Activated naive CD8-positive, alpha-beta T cell treated with anti-CD3 and anti-CD28 coated beads for 36 hours (primary cell): Measurements from ENCODE around the gene FZR1. TPM values are rescaled to one million over a fixed set of nuclear protein-coding genes. Genes with fewer than 3 reads are reported as not detected.
A peak's percentile ranks its signal among the peaks of the same experiment; 100 is the strongest.
"Not testable (repeated sequence)": the region's sequence is repeated elsewhere in the genome, so short reads cannot be mapped to it uniquely, and the experiment has no call there.

Experiments
- DNase-seq: peaks from one replicate; pipeline ENCODE4 v3.0.0; 2021
- H3K27ac Mint-ChIP-seq: one replicate; pipeline ENCODE4 v1.8.0; 2022; ENCODE audit warnings: mild to moderate bottlenecking, moderate library complexity, mixed read lengths
- H3K27me3 Mint-ChIP-seq: one replicate; pipeline ENCODE4 v1.8.0; 2022; ENCODE audit warnings: mild to moderate bottlenecking, mixed read lengths
- H3K36me3 Mint-ChIP-seq: one replicate; pipeline ENCODE4 v1.8.0; 2021; ENCODE audit warnings: mild to moderate bottlenecking, mixed read lengths
- H3K4me1 Mint-ChIP-seq: one replicate; pipeline ENCODE4 v1.8.0; 2021; ENCODE audit warnings: mixed read lengths
- H3K4me3 Mint-ChIP-seq: one replicate; pipeline ENCODE4 v1.8.0; 2022; ENCODE audit warnings: mild to moderate bottlenecking, moderate library complexity, mixed read lengths
- H3K9me3 Mint-ChIP-seq: one replicate; pipeline ENCODE4 v1.8.0; 2022; ENCODE audit warnings: mixed read lengths
- total RNA-seq, 2 experiments: library from RNA; stranded (reverse); gene quantifications; one replicate each; pipeline ENCODE4 v1.2.3, GENCODE V29; 2021

The FZR1 gene
- total RNA-seq, 2 experiments from 2014 or later, result 32.6 to 39.6 TPM

DNA sequence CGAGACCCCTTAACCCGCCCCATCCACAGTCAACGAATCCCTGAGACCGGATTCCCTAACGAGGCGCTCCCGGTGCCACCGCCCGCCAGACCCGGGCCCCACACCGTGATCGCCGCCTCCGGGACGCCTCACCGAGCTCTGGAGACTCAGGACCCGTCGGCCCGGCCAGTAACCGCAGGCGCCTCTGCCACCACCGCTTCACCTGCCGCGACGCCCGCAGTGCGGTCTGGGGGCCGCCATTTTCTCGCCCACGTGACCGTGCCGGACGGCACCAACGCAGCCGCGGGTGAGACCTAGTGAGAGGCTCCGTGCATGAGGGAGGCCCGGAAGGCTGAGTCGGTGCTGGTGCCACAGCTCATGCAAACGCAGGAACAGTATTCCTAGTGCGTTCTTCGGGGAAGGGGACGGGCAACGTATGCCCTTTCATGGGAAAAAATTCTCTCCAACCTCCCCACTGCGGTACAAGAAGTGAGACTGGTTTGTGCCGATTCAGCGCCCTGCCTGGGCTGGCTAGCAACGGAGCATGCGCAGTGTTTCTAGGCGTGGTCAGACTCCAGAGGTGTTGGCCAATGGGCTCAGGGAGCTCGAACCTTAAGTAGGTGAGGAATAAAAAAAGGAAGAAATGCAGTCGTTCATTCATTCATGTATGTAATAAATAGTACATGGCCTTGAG lies 5.5 kb upstream of the FZR1 start, which contains the start of gene DOHH:
Gene DOHH, minus strand, starts transcription at position 246 of the 673 bp plus-strand sequence. CDS start 3,860 bp downstream, outside the sequence.
- H3K36me3 Mint-ChIP-seq, result peaks cover 18% of the 10 kb centered on the region
- H3K4me3 Mint-ChIP-seq, result peak within 1 kb of the TSS; percentile 84
- H3K9me3 Mint-ChIP-seq, result no peaks in the 10 kb centered on the region
- H3K4me1 Mint-ChIP-seq, result peaks cover 32% of the 10 kb centered on the region
- peaks cover 6% of the 10 kb centered on the region for H3K27me3 Mint-ChIP-seq
- H3K27ac Mint-ChIP-seq, result peak within 1 kb of the TSS; percentile 92
- peak; percentile 94 for DNase-seq

DNA sequence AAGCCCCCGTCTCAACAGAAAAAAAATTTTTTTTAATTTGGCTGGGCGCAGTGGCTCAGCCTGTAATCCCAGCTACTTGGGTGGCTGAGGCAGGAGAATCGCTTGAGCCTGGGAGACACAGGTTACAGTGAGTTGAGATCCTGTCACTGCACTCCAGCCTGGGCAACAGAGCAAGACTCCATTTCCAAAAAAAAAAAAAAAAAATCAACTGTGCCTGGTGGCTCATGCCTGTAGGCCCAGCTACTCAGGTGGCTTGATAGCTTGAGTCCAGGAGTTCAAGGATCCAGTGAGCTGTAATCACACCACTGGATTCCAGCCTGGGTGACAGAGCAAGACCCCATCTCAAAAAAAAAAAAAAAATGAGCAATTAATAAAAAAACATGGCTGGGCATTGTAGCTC lies 4.3 kb upstream of the FZR1 start:
- Mint-ChIP-seq H3K9me3 (no peaks in the 10 kb centered on the region), H3K36me3 (peaks cover 18% of the 10 kb centered on the region), H3K27ac (no peak overlapping the region)

DNA sequence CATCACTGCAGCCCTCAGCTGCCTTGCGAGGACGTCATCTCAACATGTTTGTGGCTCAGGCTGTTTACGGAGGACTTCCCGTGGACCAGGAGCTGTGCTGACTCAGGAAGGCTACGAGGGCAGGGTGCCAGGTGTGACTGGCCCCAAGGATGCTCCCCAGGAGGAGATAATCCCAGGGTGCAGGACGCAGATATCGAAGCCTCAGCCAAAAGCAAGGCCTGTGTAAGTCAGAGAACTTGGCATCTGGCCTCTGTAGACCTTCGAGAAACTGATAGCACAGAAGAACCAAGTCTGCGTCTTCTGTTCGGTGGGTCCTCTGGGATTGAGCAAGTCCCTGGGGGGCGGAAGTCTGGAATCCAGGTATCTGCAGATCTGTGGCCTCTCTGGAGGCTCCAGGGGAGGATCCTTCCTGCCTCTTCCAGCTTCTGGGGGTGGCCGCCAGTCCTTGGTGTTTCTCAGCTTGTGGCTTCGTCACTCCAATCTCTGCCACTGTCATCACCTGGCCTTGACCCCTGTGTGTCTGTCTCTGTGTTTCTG lies 3.0 kb upstream of the FZR1 start:
- H3K27me3 Mint-ChIP-seq, result peaks cover 6% of the 10 kb centered on the region
- no peaks in the 10 kb centered on the region for H3K9me3 Mint-ChIP-seq
- H3K27ac Mint-ChIP-seq, result no peak overlapping the region
- H3K4me3 Mint-ChIP-seq, result no peak overlapping the region
- H3K36me3 Mint-ChIP-seq, result peaks cover 15% of the 10 kb centered on the region
- DNase-seq, result no peak
- H3K4me1 Mint-ChIP-seq, result peaks cover 40% of the 10 kb centered on the region

More for the DNA sequence above, 4.3 kb upstream of the FZR1 start:
- no peak overlapping the region for H3K4me3 Mint-ChIP-seq
- peaks cover 36% of the 10 kb centered on the region for H3K4me1 Mint-ChIP-seq
- H3K27me3 Mint-ChIP-seq, result peaks cover 6% of the 10 kb centered on the region
- DNase-seq, result no peak

DNA sequence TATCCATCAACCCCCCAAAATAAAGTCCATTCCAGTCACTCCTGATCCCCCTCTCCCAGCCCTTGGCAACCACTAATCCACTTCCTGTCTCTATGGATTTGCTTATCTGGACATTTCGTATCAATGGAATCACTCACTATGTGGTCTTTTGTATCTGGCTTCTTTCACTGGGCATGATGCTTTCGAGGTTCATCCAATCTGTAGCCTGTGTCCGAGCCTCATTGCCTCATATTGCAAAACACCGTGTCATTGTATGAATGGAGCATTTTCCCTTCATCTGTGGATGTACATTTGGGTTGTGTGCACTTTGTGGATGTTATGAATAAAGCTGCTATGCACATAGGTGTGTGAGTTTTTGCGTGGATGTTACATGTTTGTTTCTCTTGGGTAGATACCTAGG lies 1.4 kb upstream of the FZR1 start:
- H3K4me3 Mint-ChIP-seq, result peak overlapping the region; percentile 94
- H3K27me3 Mint-ChIP-seq, result peaks cover 6% of the 10 kb centered on the region
- peaks cover 19% of the 10 kb centered on the region for H3K36me3 Mint-ChIP-seq
- no peaks in the 10 kb centered on the region for H3K9me3 Mint-ChIP-seq
- no peak overlapping the region for H3K27ac Mint-ChIP-seq
- no peak for DNase-seq
- peaks cover 42% of the 10 kb centered on the region for H3K4me1 Mint-ChIP-seq

DNA sequence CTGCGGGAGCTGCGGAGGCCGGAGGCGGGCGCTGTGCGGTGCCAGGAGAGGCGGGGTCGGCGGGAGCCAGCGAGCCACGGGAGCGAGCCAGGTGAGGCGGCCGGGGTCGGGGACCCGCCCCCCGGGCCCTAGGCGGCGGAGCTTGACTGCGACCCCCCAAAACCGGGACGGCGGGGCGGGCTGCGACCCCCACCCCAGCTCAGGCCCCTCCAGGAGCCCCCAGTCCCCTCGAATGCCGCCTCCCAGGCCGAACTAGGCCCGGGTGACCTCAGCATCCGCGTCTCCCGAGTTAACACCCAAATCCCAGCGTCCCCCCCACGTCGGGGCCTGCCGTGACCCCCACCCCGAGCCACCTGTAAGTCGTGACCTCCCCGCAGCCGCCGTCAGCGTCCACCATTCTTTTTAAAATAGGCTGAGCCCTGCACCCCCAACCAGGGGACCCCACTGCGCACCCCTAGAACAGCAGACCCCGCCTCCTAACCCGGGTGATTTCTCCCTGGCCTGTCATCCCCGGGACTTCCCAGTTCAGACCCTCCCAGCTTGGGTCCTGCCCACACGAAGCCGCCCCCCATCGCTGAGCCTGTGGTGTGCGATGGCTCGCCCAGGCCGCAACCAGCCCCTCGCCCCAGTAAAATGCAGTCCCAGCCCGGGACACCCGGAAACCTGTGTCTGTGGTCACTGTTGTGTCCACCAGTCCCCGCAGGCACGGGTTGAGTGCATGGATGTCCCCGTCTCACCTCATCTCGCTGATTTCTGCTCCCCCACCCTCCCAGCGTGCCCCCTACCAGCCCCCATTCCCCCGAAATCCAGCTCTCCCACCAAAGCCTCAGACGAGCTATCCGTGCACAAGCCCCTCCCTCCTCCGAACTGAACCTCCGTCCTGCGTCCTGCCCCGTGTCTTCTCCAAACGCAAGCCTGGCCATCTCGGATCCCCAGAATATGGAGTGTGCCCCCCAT lies 551 bp downstream of the FZR1 start:
- peak; percentile 28 for DNase-seq
- Mint-ChIP-seq H3K4me1 (peaks cover 37% of the 10 kb centered on the region), H3K9me3 (no peaks in the 10 kb centered on the region), H3K27ac (peak overlapping the region; percentile 73), H3K4me3 (peak overlapping the region; percentile 94), H3K36me3 (peaks cover 16% of the 10 kb centered on the region), H3K27me3 (no peaks in the 10 kb centered on the region)

DNA sequence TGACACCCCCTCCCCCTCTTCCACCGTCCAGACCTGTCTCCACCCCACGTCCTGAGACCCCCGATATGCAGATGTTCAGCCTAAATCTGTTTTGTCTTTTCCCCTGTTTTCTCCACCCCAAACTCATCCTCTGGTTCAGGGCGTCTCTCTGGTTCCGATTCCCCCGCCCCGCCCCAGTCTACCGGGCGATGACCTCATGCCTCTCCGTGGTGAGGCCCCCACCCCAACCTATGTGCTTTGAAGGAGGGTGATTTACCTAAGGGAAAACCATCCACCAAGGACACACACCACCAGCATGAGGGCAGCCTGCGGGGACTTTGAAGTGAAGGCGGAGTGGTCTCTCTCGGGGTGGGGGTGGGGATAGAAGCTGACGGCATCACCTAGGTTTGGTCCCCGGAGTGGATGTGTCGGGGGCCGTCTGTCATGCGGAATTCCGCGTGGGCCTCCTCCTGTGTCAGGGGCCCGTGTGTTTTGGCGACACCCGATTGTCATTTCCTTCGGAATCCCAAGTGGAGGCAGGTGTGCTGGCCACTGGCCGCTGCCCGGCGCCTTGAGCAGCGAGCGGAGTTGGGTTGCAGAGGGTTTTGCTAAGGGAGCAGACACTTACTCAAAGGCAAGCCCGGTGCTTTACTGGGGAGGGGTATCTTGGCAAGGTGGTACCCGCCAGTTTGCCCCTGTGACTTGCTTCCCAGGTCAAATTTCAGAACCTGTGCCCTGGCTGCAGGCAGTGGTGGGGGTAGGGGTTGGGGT lies 1.4 kb downstream of the FZR1 start:
- peaks cover 16% of the 10 kb centered on the region for H3K36me3 Mint-ChIP-seq
- H3K27ac Mint-ChIP-seq, result peak overlapping the region; percentile 73
- peak overlapping the region; percentile 94 for H3K4me3 Mint-ChIP-seq
- no peaks in the 10 kb centered on the region for H3K9me3 Mint-ChIP-seq
- H3K4me1 Mint-ChIP-seq, result peaks cover 41% of the 10 kb centered on the region
- DNase-seq, result peak; percentile 26
- H3K27me3 Mint-ChIP-seq, result no peaks in the 10 kb centered on the region

DNA sequence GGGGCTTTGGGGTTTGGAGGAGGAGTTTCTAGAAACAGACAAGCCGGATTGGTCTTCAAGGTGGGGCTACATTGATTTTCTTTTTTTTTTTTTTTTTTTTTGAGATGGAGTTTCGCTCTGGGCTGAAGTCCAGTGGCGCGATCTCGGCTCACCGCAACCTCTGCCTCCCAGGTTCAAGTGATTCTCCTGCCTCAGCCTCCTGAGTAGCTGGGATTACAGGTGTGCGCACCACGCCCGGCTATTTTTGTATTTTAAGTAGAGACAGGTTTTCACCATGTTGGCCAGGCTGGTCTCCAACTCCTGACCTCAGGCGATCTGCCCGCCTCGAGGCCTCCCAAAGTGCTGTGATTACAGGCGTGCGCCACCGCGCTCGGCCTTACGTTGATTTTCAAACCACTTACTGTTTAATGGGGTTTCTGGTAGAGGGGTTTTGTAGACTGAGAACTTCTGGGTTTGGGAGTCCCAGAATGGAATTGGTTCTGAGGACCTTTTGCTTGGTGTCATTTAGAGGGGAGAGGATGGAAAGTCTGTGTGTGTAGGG lies 2.1 kb downstream of the FZR1 start:
- Mint-ChIP-seq H3K36me3 (peaks cover 16% of the 10 kb centered on the region), H3K4me3 (peak overlapping the region; percentile 94), H3K4me1 (peaks cover 43% of the 10 kb centered on the region)
- H3K27me3 Mint-ChIP-seq, DNase-seq, H3K9me3 Mint-ChIP-seq, H3K27ac Mint-ChIP-seq: not testable (repeated sequence)

DNA sequence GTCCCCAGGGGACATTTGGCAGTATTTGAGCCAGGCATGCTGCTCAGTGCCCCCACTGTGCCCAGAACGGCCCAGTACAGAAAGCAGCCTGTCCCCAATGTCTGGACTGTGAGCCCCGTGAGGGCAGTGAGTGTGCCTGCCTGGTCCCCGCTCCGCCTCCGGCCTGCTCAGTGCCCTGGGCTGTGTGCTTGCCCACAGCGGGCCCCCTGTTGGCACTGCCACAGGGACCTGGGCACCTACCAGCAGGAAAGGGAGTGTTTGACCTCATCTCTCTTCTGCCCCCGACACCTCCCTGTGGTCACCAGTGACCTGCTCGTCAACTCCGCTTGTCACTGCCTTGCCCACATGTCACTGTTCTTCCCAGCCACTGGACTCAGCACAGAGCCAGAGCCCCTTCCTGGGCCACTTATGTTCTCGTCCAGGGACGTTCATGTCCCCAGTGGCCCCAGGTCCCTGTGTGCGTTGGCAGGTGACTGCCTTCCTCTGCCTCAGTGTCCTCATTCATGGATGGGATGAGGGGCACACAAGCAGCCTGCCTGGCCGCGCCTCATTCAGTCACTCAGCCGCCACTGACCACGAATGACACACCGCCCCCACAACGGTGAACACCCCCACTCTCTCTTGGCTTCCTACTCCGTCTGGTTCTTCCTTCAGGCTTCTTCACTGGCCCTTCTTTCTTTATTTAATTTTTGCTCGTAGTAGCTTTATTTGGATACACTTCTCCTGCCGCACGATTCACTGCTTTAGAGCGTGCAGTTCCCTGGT lies 2.8 kb downstream of the FZR1 start:
- H3K4me3 Mint-ChIP-seq, result peak overlapping the region; percentile 56
- peaks cover 16% of the 10 kb centered on the region for H3K36me3 Mint-ChIP-seq
- H3K27me3 Mint-ChIP-seq, result no peaks in the 10 kb centered on the region
- H3K9me3 Mint-ChIP-seq, result no peaks in the 10 kb centered on the region
- DNase-seq, result no peak
- peak overlapping the region; percentile 55 for H3K27ac Mint-ChIP-seq
- H3K4me1 Mint-ChIP-seq, result peaks cover 43% of the 10 kb centered on the region

DNA sequence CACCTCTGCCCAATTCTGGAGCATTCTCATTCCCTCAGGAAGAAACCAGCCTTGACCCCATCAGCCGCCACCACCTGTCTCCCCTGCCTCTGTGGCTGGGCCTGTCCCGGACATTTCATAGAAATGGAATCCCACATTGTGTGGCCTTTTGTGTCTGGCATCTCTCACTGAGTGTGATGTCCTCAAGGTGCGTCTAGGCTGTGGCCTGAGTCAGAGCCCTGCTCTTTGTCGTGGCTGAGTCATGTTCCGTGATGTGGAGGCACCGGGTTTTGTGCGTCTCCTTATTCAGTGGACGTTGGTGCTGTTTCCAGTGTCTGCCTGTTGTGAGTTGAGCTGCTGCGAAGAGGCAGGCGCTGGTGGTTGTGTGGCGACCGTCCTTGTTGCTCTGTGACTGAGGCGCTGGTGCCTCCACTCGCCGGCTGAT lies 3.5 kb downstream of the FZR1 start:
- Mint-ChIP-seq H3K27ac (peak overlapping the region; percentile 55), H3K36me3 (peaks cover 16% of the 10 kb centered on the region), H3K4me3 (peak overlapping the region; percentile 56), H3K27me3 (no peaks in the 10 kb centered on the region), H3K4me1 (peaks cover 42% of the 10 kb centered on the region), H3K9me3 (no peaks in the 10 kb centered on the region)
- peak; percentile 32 for DNase-seq

DNA sequence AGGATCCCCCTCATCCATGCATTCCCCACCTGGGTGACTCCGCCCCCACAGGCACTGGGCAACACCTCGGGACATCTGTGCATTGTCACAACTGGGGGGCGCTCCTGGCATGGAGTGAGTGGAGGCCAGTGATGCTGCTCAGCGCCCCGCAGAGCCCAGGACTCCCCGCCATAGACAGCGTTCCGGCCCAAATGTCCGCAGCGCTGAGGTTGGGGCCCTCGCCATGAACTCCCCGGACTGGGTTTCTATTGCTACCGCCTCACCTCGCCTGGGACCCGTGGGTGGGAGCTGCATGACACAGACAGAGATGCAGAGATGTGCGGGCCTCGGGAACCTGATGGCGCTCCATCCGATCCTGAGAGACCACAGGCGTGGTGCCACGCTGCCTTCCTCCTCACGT lies 4.6 kb downstream of the FZR1 start:
- DNase-seq, result no peak
- Mint-ChIP-seq H3K4me1 (peaks cover 39% of the 10 kb centered on the region), H3K9me3 (no peaks in the 10 kb centered on the region), H3K36me3 (peaks cover 16% of the 10 kb centered on the region), H3K27me3 (no peaks in the 10 kb centered on the region), H3K27ac (no peak overlapping the region), H3K4me3 (no peak overlapping the region)

DNA sequence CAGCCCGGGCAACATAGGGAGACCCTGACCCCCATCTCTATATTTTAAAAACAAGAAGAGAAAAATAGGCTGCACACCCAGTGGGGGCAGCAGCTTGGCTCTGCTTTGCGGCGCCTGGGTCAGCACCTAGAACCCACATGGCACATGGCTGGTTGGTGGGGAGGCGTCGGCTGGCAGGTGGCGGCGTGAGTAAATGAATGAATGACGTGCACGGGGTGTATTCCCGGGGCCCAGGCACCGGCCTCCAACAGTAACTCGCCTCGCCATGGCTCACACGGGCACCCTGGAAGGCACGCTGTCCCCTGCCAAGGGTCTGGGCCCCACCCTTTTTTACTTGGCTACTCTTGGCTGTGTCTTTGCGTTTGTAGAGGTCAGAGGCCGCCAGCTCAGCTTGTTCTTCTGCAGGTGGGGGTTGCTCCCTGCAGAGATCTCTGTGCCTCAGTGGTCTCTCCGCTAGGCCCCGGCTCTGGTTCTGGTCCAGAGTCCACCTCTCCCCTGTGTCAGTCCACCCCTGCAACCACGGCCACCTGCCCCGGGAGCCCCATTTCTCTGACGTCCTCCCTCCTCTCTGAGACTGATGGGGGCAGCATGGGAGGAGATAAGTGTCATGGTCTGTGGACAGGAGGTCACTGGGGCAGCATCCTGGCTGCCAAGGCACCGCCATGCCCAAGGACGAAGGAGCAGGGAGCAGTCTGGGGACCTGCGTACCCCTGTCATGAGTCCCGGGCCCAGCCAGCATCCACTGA lies 5.6 kb downstream of the FZR1 start:
- no peak overlapping the region for H3K27ac Mint-ChIP-seq
- H3K4me1 Mint-ChIP-seq, result peaks cover 40% of the 10 kb centered on the region
- DNase-seq, result no peak
- H3K4me3 Mint-ChIP-seq, result no peak overlapping the region
- no peaks in the 10 kb centered on the region for H3K27me3 Mint-ChIP-seq
- no peaks in the 10 kb centered on the region for H3K9me3 Mint-ChIP-seq
- H3K36me3 Mint-ChIP-seq, result peaks cover 16% of the 10 kb centered on the region

DNA sequence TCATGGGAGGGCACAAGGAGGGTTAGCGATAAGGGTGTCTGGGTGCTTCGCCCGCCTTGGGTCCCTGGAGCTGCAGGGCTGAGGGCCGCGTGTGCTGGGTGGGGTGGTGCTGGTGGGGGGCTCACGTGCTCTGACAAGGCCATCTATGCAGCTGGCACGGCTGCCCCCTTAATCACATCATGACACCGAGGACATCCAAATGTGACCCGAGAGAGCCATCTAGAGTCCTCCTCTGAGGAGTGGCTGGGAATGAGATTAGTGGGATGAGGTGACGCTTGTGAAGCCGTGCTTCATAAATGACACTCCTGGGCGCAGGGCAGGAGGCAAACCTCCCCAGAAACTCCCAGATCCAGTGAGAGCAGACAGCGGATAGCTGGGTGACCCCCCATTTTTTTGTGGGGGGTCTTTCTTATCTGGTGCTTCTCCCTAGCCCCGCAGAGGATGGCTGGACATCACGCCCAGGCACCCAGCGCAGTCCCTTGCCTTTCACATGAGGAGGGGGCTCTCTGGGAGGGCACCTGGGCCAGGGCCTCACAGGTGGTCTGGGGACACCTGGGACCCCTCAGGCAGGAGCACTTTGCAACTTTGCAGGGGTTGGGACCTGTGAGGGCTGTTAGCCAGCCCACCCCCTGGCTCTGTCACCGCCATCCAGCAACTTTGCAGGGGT lies 6.6 kb downstream of the FZR1 start:
- H3K9me3 Mint-ChIP-seq, result no peaks in the 10 kb centered on the region
- H3K4me1 Mint-ChIP-seq, result peaks cover 33% of the 10 kb centered on the region
- DNase-seq, result no peak
- H3K27ac Mint-ChIP-seq, result no peak overlapping the region
- peaks cover 12% of the 10 kb centered on the region for H3K36me3 Mint-ChIP-seq
- no peak overlapping the region for H3K4me3 Mint-ChIP-seq
- H3K27me3 Mint-ChIP-seq, result no peaks in the 10 kb centered on the region
